T-helper 2 cell treated with Interferon-gamma antibody and Interleukin-4, amounts not matched to agents 5 μg/mL and 100 μg/mL, for 36 hours (primary cell): ENCODE measurements around the gene NTSR1.

ENCODE experiments used
- DNase-seq: peaks from one replicate; pipeline ENCODE4 v3.0.0; 2021; ENCODE audit warnings: low spot score
- H3K27ac Mint-ChIP-seq: one replicate; pipeline ENCODE4 v1.8.0; 2021; ENCODE audit warnings: mild to moderate bottlenecking, mixed read lengths
- H3K27me3 Mint-ChIP-seq: one replicate; pipeline ENCODE4 v1.8.0; 2021; ENCODE audit warnings: low read depth, mixed read lengths
- H3K36me3 Mint-ChIP-seq: one replicate; pipeline ENCODE4 v1.8.0; 2021; ENCODE audit warnings: low read depth, mixed read lengths
- H3K4me1 Mint-ChIP-seq: one replicate; pipeline ENCODE4 v1.8.0; 2021; ENCODE audit warnings: low read depth, mixed read lengths
- H3K4me3 Mint-ChIP-seq: one replicate; pipeline ENCODE4 v1.8.0; 2022; ENCODE audit warnings: mild to moderate bottlenecking, moderate library complexity, mixed read lengths
- H3K9me3 Mint-ChIP-seq: one replicate; pipeline ENCODE4 v1.8.0; 2021; ENCODE audit warnings: mixed read lengths

The NTSR1 gene

GRCh38 chr20:62693524-62693922, 15.1 kb upstream of the NTSR1 start:
- peaks cover 13% of the 10 kb centered on the region for H3K27me3 Mint-ChIP-seq
- no peak overlapping the region for H3K4me3 Mint-ChIP-seq
- H3K27ac Mint-ChIP-seq = no peak overlapping the region
- H3K9me3 Mint-ChIP-seq = no peaks in the 10 kb centered on the region
- no peak for DNase-seq
- no peaks in the 10 kb centered on the region for H3K36me3 Mint-ChIP-seq
- peaks cover 6% of the 10 kb centered on the region for H3K4me1 Mint-ChIP-seq

GRCh38 chr20:62694106-62694505, 14.5 kb upstream of the NTSR1 start:
- Mint-ChIP-seq H3K27me3 (peaks cover 13% of the 10 kb centered on the region), H3K4me3 (no peak overlapping the region), H3K36me3 (no peaks in the 10 kb centered on the region), H3K9me3 (no peaks in the 10 kb centered on the region), H3K27ac (no peak overlapping the region), H3K4me1 (peaks cover 6% of the 10 kb centered on the region)
- DNase-seq = no peak

- H3K4me3 Mint-ChIP-seq = no peak overlapping the region
- H3K27me3 Mint-ChIP-seq = peaks cover 13% of the 10 kb centered on the region
- H3K4me1 Mint-ChIP-seq = peaks cover 6% of the 10 kb centered on the region
- no peaks in the 10 kb centered on the region for H3K9me3 Mint-ChIP-seq
- H3K36me3 Mint-ChIP-seq = no peaks in the 10 kb centered on the region
- DNase-seq = no peak
- no peak overlapping the region for H3K27ac Mint-ChIP-seq
Observed at GRCh38 chr20:62694868-62695267, 13.8 kb upstream of the NTSR1 start.

DNA sequence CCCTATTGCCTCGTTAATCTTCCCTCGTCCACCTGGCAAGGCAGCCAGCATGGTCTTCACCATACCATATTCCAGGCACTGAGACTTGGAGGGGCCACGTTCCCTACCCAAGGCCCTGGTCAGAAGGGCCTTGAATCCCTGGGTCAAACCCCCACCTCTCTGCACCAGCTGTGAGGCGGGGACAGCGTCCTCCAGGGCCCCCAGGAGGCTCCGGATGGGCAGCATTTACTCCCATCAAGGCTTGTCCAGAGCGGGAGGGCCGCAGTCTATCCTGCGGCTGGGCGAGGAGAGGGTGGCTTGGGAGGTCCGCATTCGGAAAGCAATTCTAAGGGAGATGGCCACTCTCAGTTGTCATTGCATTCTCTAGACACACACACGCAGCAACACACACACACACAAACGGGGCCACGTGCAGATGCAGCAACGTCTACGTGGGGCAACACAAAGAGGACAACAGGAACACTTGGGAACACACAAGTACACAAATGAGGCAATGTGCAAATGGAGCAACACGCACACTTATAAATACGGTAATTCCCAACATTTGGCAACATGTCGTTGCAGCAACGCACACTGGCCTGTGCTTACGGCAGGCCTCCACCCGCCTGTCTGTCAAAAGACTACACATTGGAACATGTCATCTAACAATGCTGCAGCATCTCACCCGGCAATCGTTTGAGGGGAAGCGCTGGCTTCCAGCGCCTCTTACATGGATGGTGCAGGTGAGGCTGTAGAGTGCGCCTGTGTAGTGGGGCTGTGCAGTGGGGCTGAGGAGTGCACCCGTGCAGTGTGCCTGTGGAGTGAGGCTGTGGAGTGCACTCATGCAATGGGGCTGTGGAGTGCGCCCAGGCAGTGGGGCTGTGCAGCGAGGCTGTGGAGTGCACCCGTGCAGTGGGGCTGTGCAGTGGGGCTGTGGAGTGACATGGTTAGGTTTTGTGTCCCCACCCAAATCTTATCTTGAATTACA, 12.9 kb upstream of the NTSR1 start:
- H3K9me3 Mint-ChIP-seq = no peaks in the 10 kb centered on the region
- peaks cover 13% of the 10 kb centered on the region for H3K27me3 Mint-ChIP-seq
- H3K4me3 Mint-ChIP-seq = no peak overlapping the region

DNA sequence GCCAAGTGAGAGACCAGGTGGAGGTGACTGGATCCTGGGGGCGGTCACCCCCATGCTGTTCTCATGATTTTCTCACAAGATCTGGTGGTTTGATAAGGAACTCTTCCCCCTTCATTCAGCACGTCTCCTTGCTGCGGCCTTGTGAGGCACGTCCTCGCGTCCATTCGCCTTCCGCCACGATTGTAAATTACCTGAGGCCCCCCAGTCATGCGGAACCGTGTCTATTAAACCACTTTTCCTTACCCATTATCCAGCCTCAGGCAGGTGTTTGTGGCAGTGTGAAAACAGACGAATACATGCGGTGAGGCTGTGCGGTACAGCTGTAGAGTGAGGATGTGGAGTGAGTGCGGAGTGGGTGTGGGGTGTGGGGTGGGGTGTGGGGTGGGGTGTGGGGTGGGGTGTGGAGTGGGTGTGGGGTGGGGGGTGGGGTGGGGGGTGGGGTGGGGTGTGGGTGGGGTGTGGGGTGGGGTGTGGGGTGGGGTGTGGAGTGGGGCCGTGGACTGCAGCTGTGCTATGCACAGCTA, 12.1 kb upstream of the NTSR1 start:
- H3K4me3 Mint-ChIP-seq = no peak overlapping the region
- H3K27me3 Mint-ChIP-seq = peaks cover 16% of the 10 kb centered on the region
- peaks cover 5% of the 10 kb centered on the region for H3K4me1 Mint-ChIP-seq
- H3K27ac Mint-ChIP-seq = no peak overlapping the region
- H3K9me3 Mint-ChIP-seq = no peaks in the 10 kb centered on the region
- DNase-seq = no peak
- H3K36me3 Mint-ChIP-seq = no peaks in the 10 kb centered on the region

More for the DNA sequence above, 12.9 kb upstream of the NTSR1 start:
- H3K27ac Mint-ChIP-seq = no peak overlapping the region
- peaks cover 6% of the 10 kb centered on the region for H3K4me1 Mint-ChIP-seq
- H3K36me3 Mint-ChIP-seq = no peaks in the 10 kb centered on the region
- DNase-seq = no peak

DNA sequence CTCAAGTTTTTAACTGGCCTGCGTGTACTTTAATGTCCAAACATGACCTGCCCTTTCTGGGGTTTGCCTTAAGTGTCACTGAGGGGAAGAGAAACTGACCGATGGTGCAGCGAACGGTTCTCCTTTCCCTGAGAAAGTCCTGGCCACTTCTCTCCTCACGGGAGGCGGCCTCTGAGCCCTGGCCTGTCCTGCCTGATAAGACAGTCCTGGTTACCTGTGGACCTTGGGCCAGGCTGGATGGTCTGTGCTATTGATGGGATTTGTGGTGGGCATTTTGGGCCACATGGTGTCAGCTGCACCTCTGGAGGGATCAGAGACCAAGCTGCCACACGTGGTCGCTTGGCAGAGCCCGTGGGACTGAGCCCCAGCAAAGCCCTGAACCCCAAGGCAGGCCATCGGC, 11.6 kb upstream of the NTSR1 start:
- peaks cover 16% of the 10 kb centered on the region for H3K27me3 Mint-ChIP-seq
- H3K36me3 Mint-ChIP-seq = no peaks in the 10 kb centered on the region
- no peak for DNase-seq
- H3K9me3 Mint-ChIP-seq = no peaks in the 10 kb centered on the region
- no peak overlapping the region for H3K27ac Mint-ChIP-seq
- H3K4me3 Mint-ChIP-seq = no peak overlapping the region
- H3K4me1 Mint-ChIP-seq = peaks cover 3% of the 10 kb centered on the region

DNA sequence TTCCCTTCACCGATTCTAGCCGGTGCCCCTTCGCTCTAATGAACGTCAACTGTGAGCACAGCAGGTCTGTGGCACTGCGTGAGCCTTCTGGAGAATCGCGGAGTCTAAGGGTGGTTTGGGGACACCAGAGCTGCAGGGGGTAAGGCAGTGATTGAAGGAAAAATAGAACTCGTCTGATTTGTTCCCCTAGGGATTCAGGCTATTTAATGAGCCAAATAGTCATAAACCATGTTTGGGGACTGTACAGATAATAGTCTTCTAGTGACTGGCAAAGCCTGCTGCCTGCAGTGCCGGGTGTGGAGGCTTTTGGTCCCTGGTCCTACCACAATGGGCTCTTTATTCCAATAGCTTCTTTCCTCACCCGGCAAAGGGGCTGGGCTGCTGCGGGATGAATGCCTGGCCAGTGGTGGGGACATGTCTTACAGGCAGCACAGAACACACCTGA, 11.1 kb upstream of the NTSR1 start:
- H3K36me3 Mint-ChIP-seq = no peaks in the 10 kb centered on the region
- H3K27me3 Mint-ChIP-seq = peaks cover 18% of the 10 kb centered on the region
- no peaks in the 10 kb centered on the region for H3K9me3 Mint-ChIP-seq
- no peak overlapping the region for H3K27ac Mint-ChIP-seq
- no peak for DNase-seq
- no peak overlapping the region for H3K4me3 Mint-ChIP-seq
- peaks cover 3% of the 10 kb centered on the region for H3K4me1 Mint-ChIP-seq

DNA sequence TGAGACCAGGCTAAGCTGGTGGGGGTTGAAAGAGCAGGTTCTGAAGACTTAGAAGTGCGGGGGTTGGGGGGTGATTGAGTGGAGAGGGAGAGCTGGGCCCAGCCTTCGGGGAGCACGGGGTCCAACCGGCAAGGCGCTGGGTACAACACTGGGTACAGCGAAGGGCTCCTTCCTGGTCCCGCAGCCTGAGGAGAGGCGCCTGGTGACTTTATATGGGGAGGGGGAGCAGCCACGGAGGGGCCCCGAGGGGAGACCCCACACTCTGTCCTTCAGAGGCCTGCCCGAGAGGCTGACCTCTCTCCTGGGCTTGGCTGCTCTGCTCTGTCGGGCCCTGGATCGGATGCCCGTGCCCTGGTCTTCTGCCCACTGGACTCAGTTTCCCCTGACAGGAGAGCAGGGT, 10.4 kb upstream of the NTSR1 start:
- H3K27ac Mint-ChIP-seq = no peak overlapping the region
- H3K36me3 Mint-ChIP-seq = no peaks in the 10 kb centered on the region
- H3K9me3 Mint-ChIP-seq = no peaks in the 10 kb centered on the region
- peaks cover 3% of the 10 kb centered on the region for H3K4me1 Mint-ChIP-seq
- H3K4me3 Mint-ChIP-seq = no peak overlapping the region
- DNase-seq = no peak
- peaks cover 21% of the 10 kb centered on the region for H3K27me3 Mint-ChIP-seq

GRCh38 chr20:62699296-62699695, 9.3 kb upstream of the NTSR1 start:
- Mint-ChIP-seq H3K27me3 (peaks cover 20% of the 10 kb centered on the region), H3K4me1 (peaks cover 7% of the 10 kb centered on the region), H3K27ac (no peak overlapping the region), H3K36me3 (no peaks in the 10 kb centered on the region), H3K9me3 (no peaks in the 10 kb centered on the region), H3K4me3 (no peak overlapping the region)
- no peak for DNase-seq

- Mint-ChIP-seq H3K9me3 (no peaks in the 10 kb centered on the region), H3K4me3 (no peak overlapping the region), H3K36me3 (no peaks in the 10 kb centered on the region), H3K27me3 (peaks cover 21% of the 10 kb centered on the region), H3K4me1 (peaks cover 7% of the 10 kb centered on the region), H3K27ac (no peak overlapping the region)
- no peak for DNase-seq
Observed at GRCh38 chr20:62699741-62700140, 8.9 kb upstream of the NTSR1 start.

DNA sequence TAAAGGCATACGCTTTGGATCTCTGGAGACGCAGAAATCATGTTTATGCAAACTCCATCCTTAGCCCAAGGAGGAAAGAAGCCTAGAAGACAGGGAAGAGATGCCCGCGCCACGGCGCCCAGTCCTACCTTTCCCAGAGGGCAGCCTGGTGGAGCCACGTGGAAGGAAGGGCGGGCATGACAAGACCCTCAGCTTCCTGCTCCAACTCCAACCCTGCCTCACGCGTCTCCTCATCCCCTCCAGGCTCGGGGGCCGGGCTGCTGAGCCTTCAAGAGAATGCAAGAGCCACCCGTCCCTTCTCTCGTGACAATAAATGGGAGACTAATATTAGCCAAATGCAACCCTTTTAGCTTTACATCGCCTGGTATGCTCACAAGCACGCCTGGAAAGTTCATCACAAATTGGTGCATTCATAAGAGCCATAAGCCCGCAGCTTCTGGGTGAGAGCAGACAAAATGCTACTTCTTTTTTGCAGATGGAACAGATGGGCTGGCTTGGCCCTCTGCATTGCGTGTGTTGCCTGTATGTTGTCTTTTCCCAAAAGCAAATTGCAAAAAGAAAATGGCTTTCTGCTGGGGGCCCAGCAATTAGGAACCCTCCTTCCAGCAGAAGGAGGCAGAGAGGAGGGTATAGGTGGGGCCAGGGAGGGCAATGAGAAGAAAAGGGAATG, 8.2 kb upstream of the NTSR1 start:
- H3K27me3 Mint-ChIP-seq = peaks cover 24% of the 10 kb centered on the region
- no peaks in the 10 kb centered on the region for H3K9me3 Mint-ChIP-seq
- H3K4me3 Mint-ChIP-seq = no peak overlapping the region
- peaks cover 9% of the 10 kb centered on the region for H3K4me1 Mint-ChIP-seq
- no peak for DNase-seq
- H3K36me3 Mint-ChIP-seq = no peaks in the 10 kb centered on the region
- no peak overlapping the region for H3K27ac Mint-ChIP-seq

DNA sequence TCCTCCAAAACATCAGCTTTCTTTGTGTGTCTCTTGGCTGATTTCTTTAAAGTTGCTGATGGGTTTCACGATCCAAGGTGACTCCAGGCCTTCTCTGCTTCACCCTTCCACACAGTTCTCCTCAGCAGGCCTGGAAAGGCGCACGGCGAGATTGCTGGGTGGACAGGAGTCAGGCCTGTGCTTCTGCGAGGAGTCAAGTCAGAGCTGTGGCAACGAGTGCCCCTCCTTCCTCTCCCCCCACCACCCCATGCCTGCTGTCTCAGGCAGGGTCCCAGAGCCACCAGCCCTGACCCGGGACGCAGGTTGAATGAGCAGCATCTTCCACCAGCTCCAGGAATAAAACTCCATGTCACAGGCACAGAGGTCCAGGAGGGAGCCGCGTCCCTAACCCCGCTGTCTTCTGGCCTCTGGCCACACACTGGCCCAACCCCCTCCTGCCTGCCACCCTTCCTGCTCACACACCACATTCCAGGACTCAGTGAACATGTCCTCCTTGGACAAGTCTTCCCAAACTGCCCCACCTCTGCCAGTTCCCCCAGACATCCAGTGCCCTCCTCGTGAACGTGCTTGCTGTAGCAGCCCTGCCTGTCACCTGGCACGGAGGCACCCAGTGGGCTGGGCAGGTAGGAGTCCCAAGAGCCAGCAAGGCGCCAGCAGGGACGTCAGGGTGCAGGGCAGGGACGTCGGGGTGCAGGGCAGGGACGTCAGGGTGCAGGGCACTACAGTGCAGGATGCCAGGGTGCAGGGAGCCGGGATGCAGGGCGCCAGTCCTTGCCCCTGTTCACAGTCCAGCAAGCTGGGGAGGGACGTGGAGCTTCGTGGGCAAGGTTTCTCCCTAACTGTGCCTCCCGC, 7.2 kb upstream of the NTSR1 start:
- Mint-ChIP-seq H3K4me3 (no peak overlapping the region), H3K4me1 (peaks cover 7% of the 10 kb centered on the region), H3K9me3 (no peaks in the 10 kb centered on the region), H3K36me3 (no peaks in the 10 kb centered on the region), H3K27ac (no peak overlapping the region), H3K27me3 (peaks cover 22% of the 10 kb centered on the region)
- DNase-seq = no peak

- DNase-seq = no peak
- H3K27me3 Mint-ChIP-seq = peaks cover 25% of the 10 kb centered on the region
- H3K9me3 Mint-ChIP-seq = no peaks in the 10 kb centered on the region
- H3K36me3 Mint-ChIP-seq = no peaks in the 10 kb centered on the region
- peaks cover 6% of the 10 kb centered on the region for H3K4me1 Mint-ChIP-seq
- no peak overlapping the region for H3K4me3 Mint-ChIP-seq
- no peak overlapping the region for H3K27ac Mint-ChIP-seq
Observed at GRCh38 chr20:62702013-62702300, 6.7 kb upstream of the NTSR1 start.
